Activated naive CD4-positive, alpha-beta T cell treated with anti-CD3 and anti-CD28 coated beads, Interleukin-2, amount 10 ng/mL, durations not matched to agents 7 days and 5 days (primary cell): ENCODE results near the gene SLC38A10.
A peak's percentile ranks its signal among the peaks of the same experiment; 100 is the strongest.
"Not testable (repeated sequence)": the region's sequence is repeated elsewhere in the genome, so short reads cannot be mapped to it uniquely, and the experiment has no call there.

Experiments used
- CTCF ChIA-PET: fragments of 350-600 bp; sonication (Branson Sonifier 250); formaldehyde crosslinking; loops from one replicate; lab custom pipeline; 2021; ENCODE audit warnings: antibody characterized with exemption; lab: Charles Lee
- DNase-seq: peaks from one replicate; pipeline ENCODE4 v3.0.0-alpha.2; 2020
- H3K27ac Mint-ChIP-seq: one replicate; pipeline ENCODE4 v1.8.0; 2021; ENCODE audit warnings: mild to moderate bottlenecking, moderate library complexity, mixed read lengths
- H3K27me3 Mint-ChIP-seq: one replicate; pipeline ENCODE4 v1.8.0; 2021; ENCODE audit warnings: mild to moderate bottlenecking, mixed read lengths
- H3K36me3 Mint-ChIP-seq: one replicate; pipeline ENCODE4 v1.8.0; 2021; ENCODE audit warnings: mixed read lengths
- H3K4me1 Mint-ChIP-seq: one replicate; pipeline ENCODE4 v1.8.0; 2021; ENCODE audit warnings: mixed read lengths
- H3K4me3 Mint-ChIP-seq: one replicate; pipeline ENCODE4 v1.8.0; 2021; ENCODE audit warnings: mild to moderate bottlenecking, moderate library complexity, mixed read lengths
- H3K9me3 Mint-ChIP-seq: one replicate; pipeline ENCODE4 v1.8.0; 2021; ENCODE audit warnings: mixed read lengths

The SLC38A10 gene

DNA sequence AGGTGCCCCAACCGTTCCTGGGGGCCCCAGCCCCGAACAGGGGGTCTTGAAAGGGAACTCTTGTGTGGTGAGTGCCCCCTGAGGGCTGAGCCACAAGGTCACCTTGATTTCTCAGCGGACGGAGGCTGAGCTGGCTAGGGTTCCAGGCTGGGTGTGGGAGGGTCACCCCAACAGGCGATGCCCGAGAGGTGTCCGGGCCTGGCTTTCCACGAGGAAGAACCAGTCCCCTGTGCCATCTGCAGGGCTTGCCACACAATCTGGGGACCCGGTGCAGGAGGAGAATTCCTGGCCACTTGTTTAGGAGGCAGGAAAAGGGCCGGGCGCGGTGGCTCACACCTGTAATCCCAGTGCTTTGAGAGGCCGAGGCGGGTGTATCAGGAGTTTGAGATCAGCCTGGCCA is 16.8 kb upstream of the SLC38A10 start:
- Mint-ChIP-seq H3K27me3 (peaks cover 56% of the 10 kb centered on the region), H3K4me3 (no peak overlapping the region), H3K27ac (no peak overlapping the region), H3K36me3 (no peaks in the 10 kb centered on the region), H3K4me1 (peaks cover 4% of the 10 kb centered on the region), H3K9me3 (no peaks in the 10 kb centered on the region)
- CTCF ChIA-PET: no interaction called here
- DNase-seq: no peak

DNA sequence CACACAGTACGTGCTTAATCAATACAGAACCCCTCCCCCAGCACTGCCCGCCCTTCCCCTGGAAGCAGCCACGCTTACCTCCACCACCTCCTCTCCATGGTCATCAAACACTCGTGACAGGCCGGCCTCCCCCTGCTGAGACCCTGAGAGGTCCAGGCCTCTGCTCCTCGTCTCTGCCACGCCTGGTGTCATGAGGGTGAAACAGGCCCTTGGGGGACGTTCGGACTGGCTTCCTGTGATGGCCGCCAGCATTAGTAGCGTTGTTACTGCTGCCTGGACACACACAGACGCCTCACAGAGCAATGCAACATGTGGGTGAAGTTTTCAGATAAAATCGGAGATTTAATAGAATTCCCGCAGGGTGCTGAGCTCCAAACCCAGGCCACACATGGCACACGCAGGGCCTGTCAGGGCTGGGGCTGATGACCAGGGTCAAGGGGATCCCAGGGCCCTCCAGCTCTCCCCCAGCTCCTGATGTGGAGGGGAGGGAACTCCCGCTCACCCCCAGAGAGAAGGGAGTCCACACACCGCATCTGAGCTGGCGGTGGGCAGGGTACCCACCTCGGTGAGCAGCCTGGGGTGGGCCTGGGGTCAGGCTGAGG is 15.9 kb upstream of the SLC38A10 start:
- no peaks in the 10 kb centered on the region for H3K36me3 Mint-ChIP-seq
- no peak overlapping the region for H3K4me3 Mint-ChIP-seq
- DNase-seq: no peak
- H3K27ac Mint-ChIP-seq: no peak overlapping the region
- H3K27me3 Mint-ChIP-seq: peaks cover 56% of the 10 kb centered on the region
- no peaks in the 10 kb centered on the region for H3K9me3 Mint-ChIP-seq
- peaks cover 4% of the 10 kb centered on the region for H3K4me1 Mint-ChIP-seq
- CTCF ChIA-PET: no interaction called here

DNA sequence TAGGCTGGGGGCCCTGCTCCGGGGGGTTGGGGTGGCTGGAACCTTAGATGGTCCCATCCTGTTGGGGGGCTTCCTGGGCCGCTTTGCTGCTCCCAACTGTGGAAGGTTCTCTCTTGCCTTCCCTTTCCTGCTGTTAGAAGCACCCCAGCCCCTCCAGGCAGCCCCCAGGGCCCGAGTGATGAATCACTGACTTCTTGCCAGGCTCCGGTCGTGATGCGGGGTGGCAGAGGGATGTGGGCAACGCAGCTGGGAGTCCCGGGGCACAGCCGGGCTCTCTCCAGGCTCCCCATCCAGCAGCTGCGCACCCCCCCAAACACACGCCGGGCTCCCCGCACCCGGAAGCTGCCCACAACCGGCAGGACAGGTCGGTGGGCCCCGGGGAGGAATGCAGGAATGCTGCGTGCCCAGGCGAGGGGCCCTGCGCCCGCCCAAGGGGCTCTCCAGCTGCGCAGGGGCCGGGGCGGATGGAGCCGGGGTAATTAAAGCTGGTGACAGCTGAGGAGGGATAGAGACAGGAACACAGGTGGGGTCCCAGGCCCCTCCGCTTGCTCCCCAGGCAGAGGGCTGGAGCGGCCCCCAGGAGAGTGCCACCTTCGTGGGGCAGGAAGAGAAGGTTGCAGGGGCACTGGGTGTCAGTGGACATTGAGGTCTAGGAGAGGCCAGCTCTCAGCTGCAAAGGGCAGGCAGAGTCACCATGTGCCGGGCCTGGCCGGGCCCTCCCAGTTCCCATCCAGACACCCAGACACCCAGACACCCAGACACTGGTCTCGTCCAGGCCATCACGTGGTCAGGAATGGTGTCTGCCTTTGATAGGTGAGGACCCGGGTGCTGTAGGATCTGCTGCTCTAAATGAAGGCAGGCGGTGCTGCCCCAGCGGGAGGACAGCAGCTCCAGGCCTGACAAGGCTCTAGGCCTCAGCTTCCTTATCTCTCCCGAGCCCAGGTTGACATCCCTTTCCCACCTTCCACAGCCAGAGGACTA is 15.0 kb upstream of the SLC38A10 start:
- Mint-ChIP-seq H3K4me1 (peaks cover 4% of the 10 kb centered on the region), H3K27ac (no peak overlapping the region), H3K4me3 (no peak overlapping the region), H3K9me3 (no peaks in the 10 kb centered on the region), H3K36me3 (no peaks in the 10 kb centered on the region), H3K27me3 (peaks cover 56% of the 10 kb centered on the region)
- CTCF ChIA-PET: interaction anchor here (1.2 to 1.3 kb wide), 2 partner anchors 11 to 17 kb away, joined by 4 read pairs; no protein-coding TSS in a partner anchor
- DNase-seq: no peak

DNA sequence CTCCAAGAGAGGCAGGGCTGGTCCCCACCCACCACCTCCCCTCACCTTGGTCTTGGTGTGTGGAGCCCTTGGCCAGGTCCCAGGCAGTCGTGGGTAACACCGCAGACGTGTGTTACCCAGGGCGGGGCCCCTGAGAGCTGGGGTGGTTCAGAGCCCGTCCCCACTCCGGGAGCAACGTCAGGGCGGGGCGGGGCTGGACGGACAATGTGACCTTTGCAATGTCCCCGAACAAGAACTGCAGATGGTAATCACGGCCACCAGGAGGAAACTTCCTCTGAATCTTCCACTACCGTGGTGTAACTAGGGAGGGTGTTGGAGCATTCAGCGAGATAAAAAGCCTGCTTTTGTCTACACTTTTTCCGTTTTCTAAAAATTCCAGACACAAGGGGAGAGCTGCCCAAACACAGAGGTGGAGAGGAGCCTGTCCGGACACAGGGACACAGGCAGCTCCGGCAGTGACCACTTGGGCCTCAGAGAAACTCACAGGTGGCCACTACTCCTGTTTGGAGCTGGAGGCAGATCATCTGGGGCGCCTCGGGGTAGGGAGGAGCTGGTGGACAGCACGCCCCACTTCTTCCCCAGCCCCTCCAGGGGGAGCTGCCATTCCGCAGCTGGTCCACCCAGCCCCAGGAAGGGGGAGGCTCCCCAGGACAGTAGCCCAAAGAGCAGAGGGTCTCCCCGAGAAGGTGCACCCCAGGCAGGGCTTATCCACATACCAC is 14.2 kb upstream of the SLC38A10 start:
- no peaks in the 10 kb centered on the region for H3K36me3 Mint-ChIP-seq

DNA sequence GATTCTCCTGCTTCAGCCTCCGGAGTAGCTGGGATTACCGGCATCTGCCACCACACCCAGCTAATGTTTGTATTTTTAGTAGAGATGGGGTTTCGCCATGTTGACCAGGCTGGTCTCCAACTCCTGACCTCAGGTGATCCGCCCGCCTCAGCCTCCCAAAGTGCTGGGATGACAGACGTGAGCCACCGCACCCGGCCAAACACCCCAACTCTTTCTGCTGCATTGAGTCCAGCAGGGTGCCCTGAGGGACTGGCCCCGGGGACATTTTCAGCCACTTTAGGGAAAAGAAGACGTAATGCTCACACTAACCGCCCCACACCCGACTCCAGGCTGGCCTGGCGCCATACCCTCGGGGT is 13.7 kb upstream of the SLC38A10 start:
- not testable (repeated sequence) for H3K9me3 Mint-ChIP-seq
- CTCF ChIA-PET: interaction anchor here (1.3 kb wide), 1 partner anchor 10 kb away, joined by 4 read pairs; no protein-coding TSS in a partner anchor

More for the DNA sequence above, 14.2 kb upstream of the SLC38A10 start:
- H3K27me3 Mint-ChIP-seq: peaks cover 56% of the 10 kb centered on the region
- peak overlapping the region; percentile 22 for H3K27ac Mint-ChIP-seq
- H3K4me3 Mint-ChIP-seq: no peak overlapping the region
- no peaks in the 10 kb centered on the region for H3K9me3 Mint-ChIP-seq
- H3K4me1 Mint-ChIP-seq: peaks cover 4% of the 10 kb centered on the region
- CTCF ChIA-PET: interaction anchor here (1.2 to 1.3 kb wide), 2 partner anchors 11 to 16 kb away, joined by 4 read pairs; no protein-coding TSS in a partner anchor
- DNase-seq: peak; percentile 57

DNA sequence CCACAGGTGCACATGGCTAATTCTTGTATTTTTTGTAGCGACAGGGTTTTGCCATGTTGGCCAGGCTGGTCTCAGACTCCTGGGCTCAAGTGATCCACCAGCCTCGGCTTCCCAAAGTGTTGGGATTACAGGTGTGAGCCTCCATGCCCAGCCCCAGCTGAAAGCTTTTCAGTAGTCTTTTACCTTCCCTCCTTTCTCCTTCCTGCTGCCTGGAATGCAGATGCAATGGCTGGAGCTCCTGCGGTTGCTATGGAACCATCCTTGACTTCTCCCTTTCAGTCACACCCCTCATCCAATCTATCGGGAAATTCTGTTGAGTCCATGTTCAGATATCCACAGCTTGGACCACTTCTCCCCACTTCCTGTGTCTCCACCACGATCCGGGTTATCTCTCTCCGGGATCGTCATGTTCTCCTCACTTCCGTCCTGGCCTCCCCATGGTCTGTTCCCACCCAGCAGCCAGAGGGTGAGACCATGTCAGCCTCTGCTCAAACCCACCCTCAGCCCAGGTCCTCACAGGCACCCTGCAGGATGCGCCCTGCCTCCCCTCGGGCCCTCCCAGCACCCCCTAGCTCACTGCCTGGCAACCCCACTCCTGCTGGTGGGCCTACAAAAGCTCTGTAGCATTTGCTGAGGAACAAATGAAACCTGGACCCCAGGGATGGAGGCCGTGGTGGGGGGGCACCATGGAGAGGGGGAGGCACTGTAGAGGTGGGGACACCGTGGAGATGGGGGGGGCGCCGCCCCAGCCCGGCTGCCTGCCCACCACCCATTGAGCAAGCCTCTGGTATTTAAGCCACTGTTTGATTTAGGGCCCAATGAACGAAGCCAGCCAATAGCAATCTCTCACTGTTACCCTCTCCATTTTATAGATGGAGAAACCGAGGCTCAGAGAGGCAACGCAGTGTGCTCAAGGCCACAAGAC is 12.8 kb upstream of the SLC38A10 start:
- Mint-ChIP-seq H3K27ac (peak overlapping the region; percentile 17), H3K9me3 (no peaks in the 10 kb centered on the region), H3K27me3 (peaks cover 46% of the 10 kb centered on the region), H3K36me3 (no peaks in the 10 kb centered on the region), H3K4me1 (peaks cover 4% of the 10 kb centered on the region), H3K4me3 (no peak overlapping the region)
- CTCF ChIA-PET: interaction anchor here (1.3 kb wide), 1 partner anchor 9 kb away, joined by 4 read pairs; no protein-coding TSS in a partner anchor
- no peak for DNase-seq

More for the DNA sequence above, 13.7 kb upstream of the SLC38A10 start:
- H3K36me3 Mint-ChIP-seq, DNase-seq, H3K4me1 Mint-ChIP-seq, H3K4me3 Mint-ChIP-seq, H3K27ac Mint-ChIP-seq: not testable (repeated sequence)
- peaks cover 55% of the 10 kb centered on the region for H3K27me3 Mint-ChIP-seq

DNA sequence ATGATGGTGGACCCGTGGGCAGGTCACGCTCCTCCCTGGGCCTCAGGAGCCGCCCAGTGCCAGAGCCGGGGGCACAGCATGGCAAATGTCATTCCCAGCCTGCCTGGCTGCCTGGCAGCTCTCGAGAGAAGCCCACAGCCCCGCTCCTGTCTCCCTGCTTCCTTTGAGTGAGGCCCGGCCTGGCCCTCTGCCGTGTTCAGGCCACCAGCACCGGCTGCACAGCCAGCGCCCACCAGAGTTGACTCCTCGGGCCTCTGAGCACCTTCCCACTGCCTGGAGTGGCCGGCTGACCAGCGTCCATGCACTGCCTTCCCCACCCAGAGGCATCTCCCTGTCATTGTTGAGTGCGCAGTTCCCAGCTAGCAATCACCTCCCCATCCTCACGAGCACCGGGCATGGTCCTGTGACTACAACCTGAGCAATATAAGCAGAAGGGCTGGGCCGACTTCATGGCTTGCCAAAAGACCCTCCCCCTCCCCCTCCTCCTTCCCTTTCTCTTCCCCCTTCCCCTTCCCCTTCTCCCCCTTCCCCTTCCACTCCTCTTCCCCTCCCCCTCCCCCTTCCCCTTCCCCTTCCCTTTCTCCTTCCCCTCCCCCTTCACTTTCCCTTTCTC is 11.9 kb upstream of the SLC38A10 start:
- Mint-ChIP-seq H3K27me3 (peaks cover 44% of the 10 kb centered on the region), H3K27ac (no peak overlapping the region), H3K4me3 (no peak overlapping the region), H3K36me3 (no peaks in the 10 kb centered on the region), H3K9me3 (no peaks in the 10 kb centered on the region), H3K4me1 (peaks cover 4% of the 10 kb centered on the region)
- CTCF ChIA-PET: no interaction called here
- no peak for DNase-seq

DNA sequence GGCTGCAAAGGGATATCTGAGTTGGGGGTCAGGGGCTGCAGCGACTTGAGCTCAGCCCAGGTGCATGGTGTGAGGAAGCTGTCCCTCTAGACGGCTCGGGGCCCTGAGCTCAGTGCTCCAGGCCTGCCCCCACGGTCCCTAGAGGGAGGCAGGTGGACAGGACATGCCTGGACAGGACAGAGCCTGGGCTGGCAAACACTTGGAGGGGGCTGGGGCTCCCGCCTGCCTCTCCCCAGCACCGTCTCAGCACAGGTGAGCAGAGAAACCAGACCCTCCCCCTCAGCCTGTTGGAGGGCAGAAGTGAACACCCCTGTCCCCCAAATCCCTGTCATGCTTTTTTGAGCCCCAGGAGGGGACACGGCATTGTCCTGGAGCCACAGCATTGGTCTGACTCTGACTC is 11.4 kb upstream of the SLC38A10 start:
- CTCF ChIA-PET: no interaction called here
- no peaks in the 10 kb centered on the region for H3K36me3 Mint-ChIP-seq
- H3K27ac Mint-ChIP-seq: no peak overlapping the region
- H3K4me1 Mint-ChIP-seq: peaks cover 4% of the 10 kb centered on the region
- no peak overlapping the region for H3K4me3 Mint-ChIP-seq
- no peak for DNase-seq
- H3K27me3 Mint-ChIP-seq: peaks cover 39% of the 10 kb centered on the region
- no peaks in the 10 kb centered on the region for H3K9me3 Mint-ChIP-seq

DNA sequence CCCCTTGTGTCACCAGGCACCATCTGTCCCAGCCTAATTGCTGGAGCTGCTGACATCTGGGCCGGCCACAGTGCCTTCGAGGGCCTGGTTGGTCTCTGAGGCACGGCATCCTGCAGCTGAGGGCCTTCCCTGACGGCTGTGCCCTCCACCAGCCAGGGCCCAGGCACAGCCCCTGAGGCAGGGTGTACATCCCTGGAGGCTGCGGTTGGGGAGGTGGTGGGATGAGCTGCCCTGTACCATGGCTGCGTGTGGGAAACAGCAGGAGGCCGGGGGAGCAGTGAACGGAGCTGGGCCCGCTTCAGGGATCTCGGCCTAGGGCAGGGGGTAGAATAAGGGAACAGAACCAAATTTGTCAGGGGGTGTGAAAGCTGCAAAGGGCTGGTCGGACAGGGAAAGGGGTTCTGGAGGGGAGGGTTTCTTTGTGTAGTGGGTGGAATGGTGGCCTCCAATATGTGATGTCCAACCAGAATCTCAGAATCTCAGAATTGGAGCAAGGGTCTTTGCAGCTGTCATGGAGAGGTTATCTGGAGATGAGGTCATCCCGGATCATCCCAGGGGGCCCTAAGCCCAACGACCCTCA is 10.0 kb upstream of the SLC38A10 start:
- CTCF ChIA-PET: no interaction called here

DNA sequence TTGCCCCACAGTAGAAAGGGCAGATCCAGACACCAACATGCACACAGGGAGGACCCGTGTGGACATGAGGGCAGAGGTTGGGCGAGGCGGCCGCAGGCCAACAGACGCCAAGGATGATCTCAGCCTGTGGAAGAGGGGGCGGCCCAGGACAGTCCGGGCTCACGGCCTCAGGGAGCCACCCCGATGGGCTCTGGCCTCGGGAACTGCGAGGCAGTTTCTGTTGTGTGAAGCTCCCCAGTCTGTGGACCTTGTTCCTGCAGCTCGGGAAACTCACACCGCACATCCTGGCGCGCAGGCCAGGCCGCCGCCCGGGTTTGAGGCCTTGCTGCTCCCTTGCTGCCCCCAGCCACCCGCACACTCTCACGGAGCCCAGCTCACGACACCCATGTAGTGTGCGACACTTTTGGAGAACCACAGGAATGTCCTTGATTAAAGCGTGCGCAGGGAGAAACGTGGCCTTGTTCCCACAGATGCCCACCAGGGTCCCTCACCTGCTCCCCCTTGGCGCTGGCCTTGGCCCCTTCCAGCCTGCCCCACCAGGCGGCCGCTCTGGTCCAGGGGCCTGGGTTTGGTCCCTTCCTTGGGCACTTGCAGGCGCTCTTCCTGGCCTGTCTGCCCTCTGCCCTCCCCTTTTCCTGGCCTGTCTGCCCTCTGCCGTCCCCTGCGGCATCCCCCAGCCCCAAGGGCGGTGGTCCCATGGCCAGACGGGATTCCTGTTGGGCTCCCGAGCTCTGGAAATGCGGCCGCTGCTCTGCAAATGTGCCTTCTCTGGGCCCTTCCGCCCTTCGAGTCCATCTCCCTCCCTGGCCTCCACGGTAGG is 9.3 kb upstream of the SLC38A10 start:
- H3K9me3 Mint-ChIP-seq: no peaks in the 10 kb centered on the region
- no peaks in the 10 kb centered on the region for H3K36me3 Mint-ChIP-seq
- peaks cover 4% of the 10 kb centered on the region for H3K4me1 Mint-ChIP-seq
- peaks cover 26% of the 10 kb centered on the region for H3K27me3 Mint-ChIP-seq
- DNase-seq: no peak
- H3K27ac Mint-ChIP-seq: no peak overlapping the region
- CTCF ChIA-PET: no interaction called here
- no peak overlapping the region for H3K4me3 Mint-ChIP-seq

More for the DNA sequence above, 10.0 kb upstream of the SLC38A10 start:
- Mint-ChIP-seq H3K4me3 (no peak overlapping the region), H3K27ac (no peak overlapping the region), H3K36me3 (no peaks in the 10 kb centered on the region), H3K4me1 (peaks cover 4% of the 10 kb centered on the region), H3K9me3 (no peaks in the 10 kb centered on the region), H3K27me3 (peaks cover 25% of the 10 kb centered on the region)
- DNase-seq: no peak

DNA sequence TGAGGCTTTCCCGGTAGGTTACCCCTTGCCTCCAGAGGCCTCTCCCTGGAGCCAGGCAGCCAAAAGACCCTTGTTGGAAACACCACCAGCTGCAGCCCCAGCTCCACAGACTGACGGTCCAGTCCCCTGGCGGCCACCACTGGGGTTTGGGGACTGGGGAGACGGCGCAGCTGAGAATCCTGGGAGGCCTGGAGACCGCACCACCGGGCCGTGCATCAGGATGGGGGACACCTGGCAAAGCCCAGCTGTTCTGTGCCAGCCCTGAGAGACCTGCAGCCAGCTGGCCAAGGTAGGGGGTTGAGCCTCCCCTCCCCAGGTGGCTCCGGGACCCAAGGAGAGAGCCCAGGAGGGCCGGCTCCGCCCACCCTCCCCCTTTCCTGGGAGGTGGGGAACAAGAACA is 8.3 kb upstream of the SLC38A10 start:
- no peak overlapping the region for H3K4me3 Mint-ChIP-seq
- no peaks in the 10 kb centered on the region for H3K36me3 Mint-ChIP-seq
- H3K27ac Mint-ChIP-seq: no peak overlapping the region
- CTCF ChIA-PET: no interaction called here
- H3K4me1 Mint-ChIP-seq: no peaks in the 10 kb centered on the region
- peaks cover 19% of the 10 kb centered on the region for H3K27me3 Mint-ChIP-seq
- H3K9me3 Mint-ChIP-seq: no peaks in the 10 kb centered on the region
- DNase-seq: no peak

DNA sequence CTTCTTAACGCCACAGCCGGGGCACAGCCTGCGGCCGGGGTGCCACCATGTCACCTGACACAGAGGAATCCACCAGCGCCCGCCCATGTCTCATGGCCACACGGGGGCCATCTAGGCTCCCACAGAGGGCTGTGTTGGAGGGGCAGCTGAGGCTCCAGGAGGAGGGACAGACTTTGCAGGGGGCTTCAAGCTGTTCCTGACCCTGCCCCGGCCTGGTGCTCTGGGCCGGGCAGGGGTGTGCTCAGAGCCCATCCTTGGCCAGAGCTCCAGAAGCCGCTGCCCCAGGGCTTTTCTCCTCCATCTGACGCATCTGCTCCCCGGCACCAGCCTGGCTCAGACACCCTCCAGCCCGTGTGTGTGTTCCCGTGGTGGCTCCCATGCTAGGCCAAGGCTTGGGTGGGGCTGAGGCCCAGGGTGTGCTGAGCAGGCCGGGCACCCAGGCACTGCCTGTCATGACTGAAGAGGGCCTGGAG is 7.8 kb upstream of the SLC38A10 start:
- no peak overlapping the region for H3K27ac Mint-ChIP-seq
- no peaks in the 10 kb centered on the region for H3K9me3 Mint-ChIP-seq
- H3K27me3 Mint-ChIP-seq: peaks cover 22% of the 10 kb centered on the region
- no peak for DNase-seq
- H3K36me3 Mint-ChIP-seq: no peaks in the 10 kb centered on the region
- CTCF ChIA-PET: no interaction called here
- H3K4me3 Mint-ChIP-seq: no peak overlapping the region
- H3K4me1 Mint-ChIP-seq: no peaks in the 10 kb centered on the region
